Endothelial cell of umbilical vein (primary cell): Measurements from ENCODE around the gene HEATR5A.

Source experiments
- EZH2 ChIP-seq: IDR thresholded peaks from 2 replicates; pipeline ENCODE4 v1.6.1; 2012; ENCODE audit warnings: borderline replicate concordance, low read depth, mild to moderate bottlenecking, moderate library complexity, low read length, inconsistent platforms; ENCODE audit not compliant: severe bottlenecking
- TF ChIP-seq, protein P1 (sequence below), 2 donors: IDR thresholded peaks; 1 replicate in 1 of 2; 2 replicates in 1 of 2; pipeline ENCODE4 v1.5.1; 2011; ENCODE audit warnings: low read length in 2 of 2, mild to moderate bottlenecking in 2 of 2, moderate library complexity in 2 of 2, control low read depth in 1 of 2, inconsistent platforms in 1 of 2, low read depth in 1 of 2; ENCODE audit not compliant: insufficient read depth in 1 of 2; ENCODE audit errors: extremely low read depth in 1 of 2
- TF ChIP-seq, protein P2 (sequence below): IDR thresholded peaks from 2 replicates; pipeline ENCODE4 v1.6.1; 2011; ENCODE audit not compliant: insufficient read depth, insufficient read length

DNA sequence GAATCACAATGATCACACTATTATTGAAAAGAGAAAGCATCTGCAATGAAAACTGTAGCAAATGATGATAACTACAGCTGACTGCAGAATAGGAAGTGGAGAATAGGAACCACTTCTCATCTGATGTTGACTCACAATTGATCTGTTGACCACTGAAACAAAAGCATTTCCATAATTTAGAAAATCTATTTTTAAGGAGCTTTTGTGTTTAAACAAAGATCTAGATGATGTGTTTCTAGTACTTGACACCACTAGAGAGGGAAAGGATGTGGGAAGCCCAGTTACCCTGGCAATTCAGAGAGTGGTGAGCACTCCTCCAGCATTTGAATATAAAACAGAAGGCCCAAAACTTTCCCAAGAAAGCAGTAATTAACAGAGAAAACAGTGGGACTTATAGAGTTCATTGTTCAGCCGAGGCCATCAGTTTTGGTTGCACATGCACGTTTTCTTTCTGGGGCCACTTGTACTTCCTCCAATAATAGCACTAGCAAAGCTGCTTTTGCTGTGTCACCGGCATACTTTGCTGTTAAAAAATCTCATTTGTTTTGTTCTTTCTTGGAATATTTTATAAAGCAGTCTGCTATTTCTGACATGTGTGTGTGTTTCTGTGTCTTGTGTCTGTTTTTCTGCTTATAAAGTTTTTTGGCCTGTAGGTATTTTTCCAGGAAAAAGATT lies 136.6 kb downstream of the HEATR5A start:
- TF ChIP-seq, protein P1, sequence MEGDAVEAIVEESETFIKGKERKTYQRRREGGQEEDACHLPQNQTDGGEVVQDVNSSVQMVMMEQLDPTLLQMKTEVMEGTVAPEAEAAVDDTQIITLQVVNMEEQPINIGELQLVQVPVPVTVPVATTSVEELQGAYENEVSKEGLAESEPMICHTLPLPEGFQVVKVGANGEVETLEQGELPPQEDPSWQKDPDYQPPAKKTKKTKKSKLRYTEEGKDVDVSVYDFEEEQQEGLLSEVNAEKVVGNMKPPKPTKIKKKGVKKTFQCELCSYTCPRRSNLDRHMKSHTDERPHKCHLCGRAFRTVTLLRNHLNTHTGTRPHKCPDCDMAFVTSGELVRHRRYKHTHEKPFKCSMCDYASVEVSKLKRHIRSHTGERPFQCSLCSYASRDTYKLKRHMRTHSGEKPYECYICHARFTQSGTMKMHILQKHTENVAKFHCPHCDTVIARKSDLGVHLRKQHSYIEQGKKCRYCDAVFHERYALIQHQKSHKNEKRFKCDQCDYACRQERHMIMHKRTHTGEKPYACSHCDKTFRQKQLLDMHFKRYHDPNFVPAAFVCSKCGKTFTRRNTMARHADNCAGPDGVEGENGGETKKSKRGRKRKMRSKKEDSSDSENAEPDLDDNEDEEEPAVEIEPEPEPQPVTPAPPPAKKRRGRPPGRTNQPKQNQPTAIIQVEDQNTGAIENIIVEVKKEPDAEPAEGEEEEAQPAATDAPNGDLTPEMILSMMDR (IDR thresholded peaks at IDR 0.05; ENCODE audit: extremely low read depth in 1 of 2, insufficient read depth in 1 of 2, low read depth in 1 of 2, low read length in 2 of 2): no peak
- TF ChIP-seq, protein P2, sequence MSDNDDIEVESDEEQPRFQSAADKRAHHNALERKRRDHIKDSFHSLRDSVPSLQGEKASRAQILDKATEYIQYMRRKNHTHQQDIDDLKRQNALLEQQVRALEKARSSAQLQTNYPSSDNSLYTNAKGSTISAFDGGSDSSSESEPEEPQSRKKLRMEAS: no peak
- no peak for TF ChIP-seq EZH2
